ENCODE results near the gene MAD2L2. TPM values are rescaled to one million over a fixed set of nuclear protein-coding genes. Genes with fewer than 3 reads are reported as not detected.
A peak's percentile ranks its signal among the peaks of the same experiment; 100 is the strongest.

The MAD2L2 gene
- polyA plus RNA-seq, 1 experiment = 77.1 TPM

- TF ChIP-seq, protein P1, sequence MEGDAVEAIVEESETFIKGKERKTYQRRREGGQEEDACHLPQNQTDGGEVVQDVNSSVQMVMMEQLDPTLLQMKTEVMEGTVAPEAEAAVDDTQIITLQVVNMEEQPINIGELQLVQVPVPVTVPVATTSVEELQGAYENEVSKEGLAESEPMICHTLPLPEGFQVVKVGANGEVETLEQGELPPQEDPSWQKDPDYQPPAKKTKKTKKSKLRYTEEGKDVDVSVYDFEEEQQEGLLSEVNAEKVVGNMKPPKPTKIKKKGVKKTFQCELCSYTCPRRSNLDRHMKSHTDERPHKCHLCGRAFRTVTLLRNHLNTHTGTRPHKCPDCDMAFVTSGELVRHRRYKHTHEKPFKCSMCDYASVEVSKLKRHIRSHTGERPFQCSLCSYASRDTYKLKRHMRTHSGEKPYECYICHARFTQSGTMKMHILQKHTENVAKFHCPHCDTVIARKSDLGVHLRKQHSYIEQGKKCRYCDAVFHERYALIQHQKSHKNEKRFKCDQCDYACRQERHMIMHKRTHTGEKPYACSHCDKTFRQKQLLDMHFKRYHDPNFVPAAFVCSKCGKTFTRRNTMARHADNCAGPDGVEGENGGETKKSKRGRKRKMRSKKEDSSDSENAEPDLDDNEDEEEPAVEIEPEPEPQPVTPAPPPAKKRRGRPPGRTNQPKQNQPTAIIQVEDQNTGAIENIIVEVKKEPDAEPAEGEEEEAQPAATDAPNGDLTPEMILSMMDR (IDR thresholded peaks at IDR 0.05; ENCODE audit: insufficient read depth, low read depth, low read length) = no peak
- Histone ChIP-seq H3K27me3 (ENCODE audit: control insufficient read depth, insufficient read depth, low read length) (peaks cover 2% of the 10 kb centered on the region), H3K36me3 (ENCODE audit: control insufficient read depth, insufficient read depth, low read length) (no peaks in the 10 kb centered on the region), H3K4me3 (ENCODE audit: low read depth, low read length) (no peak overlapping the region)
- POLR2A ChIA-PET = no interaction called here
- CTCF ChIA-PET = interaction anchor here (0.8 to 3.5 kb wide), 4 partner anchors 19 to 37 kb away, joined by 3 to 25 read pairs (median 12); partner anchors contain the start of gene FBXO6
- no peak for DNase-seq (ENCODE audit: low read depth)
These were observed 1.9 kb upstream of the MAD2L2 start for GRCh38 chr1:11682799-11683198.

DNA sequence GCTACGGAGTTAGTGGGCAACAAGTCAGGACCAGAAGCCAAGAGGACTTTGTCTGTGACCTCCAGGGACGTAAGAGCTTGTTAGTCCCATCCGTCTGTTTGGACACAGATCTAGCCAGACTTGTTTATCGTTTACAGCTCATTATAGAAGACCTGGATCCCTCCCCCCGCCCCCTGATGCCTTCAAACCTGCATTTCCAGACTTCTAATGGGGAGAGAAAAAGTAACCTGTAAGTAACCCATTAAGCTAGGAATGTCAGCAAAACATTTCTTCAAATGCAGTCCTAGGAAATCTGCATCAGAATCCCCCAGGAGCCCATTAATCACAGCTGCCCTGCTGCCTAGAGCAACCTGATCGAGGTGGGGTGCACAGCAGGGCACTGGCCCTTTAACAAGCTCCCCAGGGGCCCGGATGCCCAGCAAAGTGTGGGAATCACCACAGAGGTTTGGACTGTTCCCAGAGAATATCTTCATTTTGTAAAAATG, 1.4 kb upstream of the MAD2L2 start:
- Histone ChIP-seq H3K36me3 (ENCODE audit: control insufficient read depth, insufficient read depth, low read length) (peaks cover 2% of the 10 kb centered on the region; the same call in 1 of the 2 replicates), H3K4me3 (ENCODE audit: low read depth, low read length) (no peak overlapping the region), H3K27me3 (ENCODE audit: control insufficient read depth, insufficient read depth, low read length) (peaks cover 2% of the 10 kb centered on the region)
- ChIA-PET POLR2A (no interaction called here), CTCF (interaction anchor here (0.8 to 3.5 kb wide), 5 partner anchors 8 to 37 kb away, joined by 3 to 25 read pairs (median 6); partner anchors contain the start of gene FBXO6)
- no peak for DNase-seq (ENCODE audit: low read depth)
- TF ChIP-seq, protein P1 (IDR thresholded peaks at IDR 0.05; ENCODE audit: insufficient read depth, low read depth, low read length) = no peak

DNA sequence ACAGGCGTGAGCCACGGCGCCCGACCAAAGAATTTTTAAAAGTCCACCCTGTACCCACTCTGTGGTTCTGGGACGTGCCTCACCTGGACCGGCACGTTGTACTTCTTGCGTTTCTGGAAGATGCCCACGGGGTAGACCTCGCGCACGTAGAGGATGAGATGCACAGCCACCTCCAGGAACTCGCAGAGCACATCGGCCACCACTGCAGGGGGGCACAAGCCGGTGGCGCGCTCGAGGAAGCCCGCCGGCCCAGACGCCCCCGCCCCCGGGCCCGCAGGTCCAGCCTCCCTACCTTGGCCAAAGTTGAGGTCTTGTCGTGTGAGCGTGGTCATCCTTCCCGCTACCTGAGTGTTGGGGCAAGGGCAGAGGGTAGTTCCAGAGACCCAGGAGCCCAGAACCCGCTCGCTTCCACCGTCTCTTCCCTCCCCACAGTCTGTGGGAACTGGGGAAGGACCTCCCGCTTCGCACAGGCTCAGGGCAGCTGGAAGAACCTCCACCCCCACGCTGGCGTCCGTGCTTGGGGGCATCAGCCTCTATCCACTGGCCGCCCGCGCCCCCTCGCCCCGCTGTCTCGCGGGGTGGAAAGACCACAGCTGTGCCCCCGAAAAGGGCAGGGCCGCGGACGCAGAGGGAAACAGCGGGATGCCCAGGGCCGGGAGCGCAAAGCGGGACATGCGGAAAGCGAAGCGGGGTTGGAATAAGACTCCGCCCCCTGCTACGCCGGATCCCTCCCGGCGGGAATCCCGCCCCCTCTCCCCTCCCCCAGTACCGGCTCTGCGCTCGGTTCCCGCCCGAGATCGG, 478 bp downstream of the MAD2L2 start:
- H3K36me3 ChIP-seq (ENCODE audit: control insufficient read depth, insufficient read depth, low read length) = peaks cover 12% of the 10 kb centered on the region
- ChIA-PET CTCF (interaction anchor here (0.9 to 3.5 kb wide), 3 partner anchors 13 to 39 kb away, joined by 4 to 25 read pairs (median 17); partner anchors contain the start of gene FBXO6), POLR2A (interaction anchor here (0.6 kb wide), 1 partner anchor 63 kb away, joined by 3 read pairs; no protein-coding TSS in a partner anchor)
- H3K4me3 ChIP-seq (ENCODE audit: low read depth, low read length) = peak overlapping the region; percentile 98
- TF ChIP-seq, protein P1 (IDR thresholded peaks at IDR 0.05; ENCODE audit: insufficient read depth, low read depth, low read length) = no peak
- no peak for DNase-seq (ENCODE audit: low read depth)
- peaks cover 2% of the 10 kb centered on the region for H3K27me3 ChIP-seq (ENCODE audit: control insufficient read depth, insufficient read depth, low read length)

- ChIA-PET POLR2A (no interaction called here), CTCF (interaction anchor here (1.3 to 1.9 kb wide), 2 partner anchors 14 to 641 kb away, joined by 3 to 6 read pairs; partner anchors contain the start of gene FBXO6)
- H3K4me3 ChIP-seq (ENCODE audit: low read depth, low read length) = no peak overlapping the region
- no peaks in the 10 kb centered on the region for H3K27me3 ChIP-seq (ENCODE audit: control insufficient read depth, insufficient read depth, low read length)
- DNase-seq (ENCODE audit: low read depth) = no peak
- H3K36me3 ChIP-seq (ENCODE audit: control insufficient read depth, insufficient read depth, low read length) = peaks cover 19% of the 10 kb centered on the region
- TF ChIP-seq, protein P1 (IDR thresholded peaks at IDR 0.05; ENCODE audit: insufficient read depth, low read depth, low read length) = no peak
These were observed 2.5 kb downstream of the MAD2L2 start for GRCh38 chr1:11678442-11678841.

DNA sequence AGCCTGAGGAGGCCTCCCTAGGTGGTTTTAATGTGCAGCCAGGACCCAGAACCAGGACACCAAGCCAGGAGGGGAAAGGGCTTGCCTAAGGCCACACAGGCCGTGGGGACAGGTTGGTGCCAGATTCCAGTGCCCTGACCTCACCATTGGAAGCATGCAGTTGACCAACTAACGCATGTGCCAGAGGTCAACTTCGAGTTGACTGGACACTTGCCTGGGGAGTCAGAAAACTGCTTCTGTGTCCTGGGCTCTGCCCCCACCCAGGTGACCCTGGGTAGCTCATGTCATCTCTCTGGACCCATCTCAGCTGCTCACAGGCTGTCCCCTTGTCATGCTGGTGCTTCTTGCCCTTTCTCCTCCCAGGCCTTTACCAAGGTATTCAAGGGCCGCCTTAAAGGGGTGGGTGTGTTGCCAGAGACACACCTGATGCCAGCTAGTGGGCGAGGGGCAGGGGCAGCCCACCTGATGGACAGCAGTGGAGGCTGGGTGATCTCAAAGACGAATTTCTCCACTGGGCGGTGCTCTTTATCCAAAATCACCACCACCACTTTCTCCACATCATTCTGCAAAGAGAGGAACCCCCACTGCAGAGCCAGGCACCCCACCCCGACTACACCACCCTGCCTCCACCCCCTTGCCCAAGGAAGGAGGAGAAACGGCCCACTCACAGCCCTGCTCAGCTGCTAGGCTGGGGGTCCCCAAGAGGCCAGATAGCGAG, 4.4 kb downstream of the MAD2L2 start:
- H3K27me3 ChIP-seq (ENCODE audit: control insufficient read depth, insufficient read depth, low read length) = no peaks in the 10 kb centered on the region
- ChIA-PET POLR2A (no interaction called here), CTCF (interaction anchor here (1.0 to 1.9 kb wide), 4 partner anchors 12 to 639 kb away, joined by 3 to 6 read pairs (median 4); partner anchors contain the start of gene FBXO6)
- H3K36me3 ChIP-seq (ENCODE audit: control insufficient read depth, insufficient read depth, low read length) = peaks cover 19% of the 10 kb centered on the region
- DNase-seq (ENCODE audit: low read depth) = no peak
- TF ChIP-seq, protein P1 (IDR thresholded peaks at IDR 0.05; ENCODE audit: insufficient read depth, low read depth, low read length) = no peak
- H3K4me3 ChIP-seq (ENCODE audit: low read depth, low read length) = no peak overlapping the region

Measured in BJ (cell line).